ENCODE data around the gene NCS1.
"Not testable (repeated sequence)": the region's sequence is repeated elsewhere in the genome, so short reads cannot be mapped to it uniquely, and the experiment has no call there.

Gene NCS1

GRCh38 chr9:130259044-130259443 lies 86.8 kb downstream of the NCS1 start:
- no peak for DNase-seq

GRCh38 chr9:130260816-130261765 lies 88.9 kb downstream of the NCS1 start:
- DNase-seq, result no peak

- no peak for DNase-seq
These were observed 90.0 kb downstream of the NCS1 start for GRCh38 chr9:130262061-130262745.

- no peak for DNase-seq
These were observed 90.6 kb downstream of the NCS1 start for GRCh38 chr9:130262771-130263170.

DNA sequence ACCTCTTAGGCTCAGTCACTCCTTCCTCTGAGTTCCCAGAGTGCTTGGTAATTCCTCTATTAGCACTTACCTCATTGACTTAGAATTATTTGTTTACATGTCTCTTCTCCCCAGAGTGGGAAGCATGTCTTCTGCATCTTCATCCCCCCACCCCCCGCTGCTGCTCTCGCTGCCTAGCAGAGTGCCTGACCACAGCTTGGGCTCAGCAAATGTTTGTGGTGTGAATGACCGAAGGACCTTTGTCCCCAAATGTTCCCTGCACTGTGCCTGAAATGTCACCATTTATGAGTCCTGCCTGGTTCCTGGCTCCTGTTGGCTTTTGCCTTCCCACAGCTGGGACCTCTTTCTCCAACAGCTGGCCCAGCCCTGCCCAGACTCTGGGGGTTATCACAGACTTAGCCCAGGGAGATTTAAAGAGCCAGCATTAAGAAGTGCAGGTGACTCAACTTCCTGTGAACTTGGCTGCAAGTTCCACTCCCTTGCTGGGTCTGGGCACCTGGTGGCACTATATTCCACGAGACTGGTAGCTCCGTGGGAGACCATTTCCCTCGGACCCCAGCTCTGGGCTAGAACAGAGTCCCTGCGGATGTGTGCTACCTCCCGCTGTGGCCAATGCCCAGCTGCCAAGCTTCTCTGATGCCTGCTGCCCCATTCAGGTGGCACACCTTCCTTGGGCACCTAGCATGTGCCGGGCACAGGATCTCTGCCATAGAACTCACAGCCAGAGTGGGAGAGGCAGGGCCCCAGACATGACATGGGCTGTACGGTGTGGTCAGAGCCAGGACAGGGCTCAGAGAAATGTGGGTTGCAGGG lies 91.6 kb downstream of the NCS1 start:
- no peak for DNase-seq

DNA sequence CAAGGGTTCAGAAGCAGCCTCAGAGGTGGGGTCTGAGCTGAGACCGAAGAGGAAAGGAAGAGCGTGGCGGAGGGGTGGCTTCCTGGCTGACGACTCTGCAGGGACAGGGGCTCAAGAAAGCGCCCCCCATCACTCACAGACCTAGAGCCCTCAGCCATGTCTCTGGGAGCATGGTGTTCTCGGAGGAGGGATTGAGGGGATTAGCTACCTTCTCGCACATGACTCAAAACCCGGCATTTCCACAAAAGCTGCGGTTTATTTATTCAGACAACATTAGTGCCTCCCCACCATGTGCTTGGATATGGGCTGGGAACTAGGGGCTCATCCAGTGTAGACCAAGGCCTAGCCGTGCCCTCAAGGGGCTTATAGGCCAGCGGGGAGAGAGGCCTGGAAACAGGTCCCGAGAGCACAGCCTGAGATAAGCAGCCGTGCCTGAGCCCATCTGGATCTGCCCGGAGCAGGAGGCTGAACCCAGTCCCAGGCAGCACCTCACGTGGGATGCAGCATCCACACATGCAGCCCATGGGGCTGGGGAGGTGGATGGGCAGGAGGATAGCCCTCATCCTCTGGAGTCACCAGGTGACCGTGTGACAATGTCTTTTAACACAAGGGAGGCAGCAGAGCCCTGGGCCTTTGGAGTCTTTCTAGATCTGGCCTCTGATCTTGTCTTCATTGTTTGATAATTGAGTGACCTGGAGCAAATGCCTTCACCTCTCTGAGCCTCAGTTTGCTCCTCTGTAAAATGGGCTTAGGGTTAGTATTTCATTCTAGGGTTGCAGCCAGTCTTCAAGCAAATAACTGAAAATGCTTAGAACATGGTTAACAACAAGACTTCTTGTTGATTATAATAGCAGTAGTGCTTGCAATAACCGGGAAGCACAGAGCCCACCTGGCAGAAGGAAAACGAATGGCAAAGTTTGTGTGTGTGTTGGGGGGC lies 92.5 kb downstream of the NCS1 start:
- DNase-seq, result no peak

DNA sequence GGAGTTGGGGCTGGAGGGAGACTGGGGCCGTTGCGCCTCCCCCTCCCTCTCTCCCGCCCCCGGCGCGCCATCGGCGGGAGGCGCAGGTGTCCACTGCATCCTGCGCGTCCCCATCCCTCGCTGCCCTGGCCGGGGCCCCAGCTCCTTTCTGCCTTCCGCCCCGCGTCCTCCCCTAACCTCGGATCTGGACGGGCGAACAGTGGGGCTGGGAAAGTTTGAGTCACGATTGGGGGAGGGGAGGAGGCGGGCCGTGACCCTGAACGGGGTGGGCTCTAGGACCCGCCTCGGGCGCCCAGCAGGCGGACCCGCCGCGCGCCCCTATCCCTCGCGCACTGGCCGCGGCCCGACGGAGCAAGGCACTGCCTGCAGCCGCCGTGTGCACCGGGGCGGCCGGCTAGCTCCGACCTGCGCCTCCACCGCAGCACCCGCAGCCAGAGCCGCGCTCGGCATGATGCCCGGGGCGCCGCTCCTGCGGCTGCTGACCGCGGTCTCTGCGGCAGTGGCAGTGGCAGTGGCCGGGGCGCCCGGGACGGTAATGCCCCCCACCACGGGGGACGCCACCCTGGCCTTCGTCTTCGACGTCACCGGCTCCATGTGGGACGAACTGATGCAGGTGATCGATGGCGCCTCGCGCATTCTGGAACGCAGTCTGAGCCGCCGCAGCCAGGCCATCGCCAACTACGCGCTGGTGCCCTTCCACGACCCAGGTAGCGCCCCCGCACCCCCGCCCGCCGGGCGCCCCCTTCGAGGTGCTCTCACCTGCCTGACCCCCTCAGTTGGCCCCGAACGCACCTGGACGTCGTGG lies 93.4 kb downstream of the NCS1 start, which contains the start of gene HMCN2:
HMCN2 (plus strand) TSS at position 330 of the 805 bp plus-strand sequence; CDS start at position 449, 119 bp downstream.
- DNase-seq, result no peak

- no peak for DNase-seq
These were observed 94.3 kb downstream of the NCS1 start for GRCh38 chr9:130266236-130267098.

- DNase-seq, result no peak
These were observed 95.7 kb downstream of the NCS1 start for GRCh38 chr9:130267930-130268329.

DNA sequence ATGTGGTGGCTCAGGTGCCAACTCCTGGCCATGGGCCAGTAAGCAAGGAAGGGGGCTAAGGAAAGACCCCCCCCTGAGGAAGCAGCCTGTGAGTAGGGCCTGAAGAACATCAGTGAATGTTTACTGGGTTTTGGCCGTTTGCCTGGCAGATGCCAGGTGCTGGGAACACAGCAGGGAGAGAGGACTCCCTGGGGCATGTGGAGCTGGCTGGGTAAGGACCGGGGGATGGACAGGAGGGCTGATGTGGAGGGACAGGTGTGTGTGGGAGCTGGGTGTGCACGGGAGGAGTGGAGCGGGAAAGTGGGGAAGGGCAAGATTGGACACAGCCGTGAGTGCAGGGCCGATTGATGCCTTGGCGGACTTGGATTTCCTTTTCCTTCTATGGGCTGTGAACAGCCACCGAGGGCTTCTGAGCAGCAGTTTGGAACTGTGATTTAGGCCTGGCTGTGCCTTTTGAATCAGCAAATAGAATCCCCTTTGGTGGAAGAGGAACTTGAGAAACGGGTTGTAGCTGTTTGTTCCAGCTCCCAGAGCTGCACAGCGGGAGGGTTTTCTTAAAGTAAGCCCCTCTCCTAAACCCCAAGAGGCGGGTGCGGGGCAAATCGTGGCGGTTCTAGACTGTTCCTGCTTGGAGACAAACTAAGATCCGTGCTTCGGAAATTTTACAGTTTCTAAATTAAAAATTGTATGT lies 96.5 kb downstream of the NCS1 start:
- DNase-seq, result peak in 1 of 56 donors; percentile 10

- DNase-seq, result no peak
These were observed 99.3 kb downstream of the NCS1 start for GRCh38 chr9:130271473-130271872.

GRCh38 chr9:130275156-130275555 lies 103.0 kb downstream of the NCS1 start:
- no peak for DNase-seq

GRCh38 chr9:130276121-130276520 lies 103.9 kb downstream of the NCS1 start:
- no peak for DNase-seq

GRCh38 chr9:130276955-130277354 lies 104.8 kb downstream of the NCS1 start:
- DNase-seq, result no peak

GRCh38 chr9:130277525-130277924 lies 105.3 kb downstream of the NCS1 start:
- DNase-seq, result not testable (repeated sequence)

DNA sequence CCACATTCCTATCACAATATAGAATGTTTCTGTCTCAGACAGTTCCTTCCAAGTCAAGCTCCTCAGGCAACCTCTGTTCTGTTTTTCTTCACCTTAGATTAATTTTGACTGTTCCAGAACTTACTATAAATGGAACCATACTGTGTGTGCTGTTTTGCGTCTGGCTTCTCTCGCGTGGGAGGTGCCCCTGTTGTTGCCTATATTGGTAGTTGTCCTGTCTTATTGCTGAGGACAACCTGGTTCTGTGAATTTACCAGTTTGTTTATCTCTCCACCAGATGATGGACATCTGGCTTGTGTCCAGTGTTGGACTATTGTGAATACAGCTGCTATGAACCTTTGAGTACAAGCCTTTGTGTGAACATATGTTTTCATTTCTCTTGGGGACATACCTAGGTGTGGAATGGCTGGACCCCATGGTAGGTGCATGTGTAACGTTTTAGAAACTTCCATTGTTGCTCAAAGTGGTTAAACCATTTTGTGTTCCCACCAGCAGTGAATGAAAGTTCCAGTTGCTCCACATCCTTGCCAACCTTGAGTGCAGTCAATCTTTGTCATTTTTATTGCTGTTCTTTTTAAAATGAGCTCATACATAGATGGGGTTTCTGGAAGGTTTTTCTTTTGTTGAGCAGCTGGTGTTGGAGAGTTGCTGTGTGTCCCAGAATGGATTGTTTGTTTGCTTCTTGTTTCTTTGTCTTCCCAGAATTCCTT lies 111.5 kb downstream of the NCS1 start:
- DNase-seq, result no peak

DNA sequence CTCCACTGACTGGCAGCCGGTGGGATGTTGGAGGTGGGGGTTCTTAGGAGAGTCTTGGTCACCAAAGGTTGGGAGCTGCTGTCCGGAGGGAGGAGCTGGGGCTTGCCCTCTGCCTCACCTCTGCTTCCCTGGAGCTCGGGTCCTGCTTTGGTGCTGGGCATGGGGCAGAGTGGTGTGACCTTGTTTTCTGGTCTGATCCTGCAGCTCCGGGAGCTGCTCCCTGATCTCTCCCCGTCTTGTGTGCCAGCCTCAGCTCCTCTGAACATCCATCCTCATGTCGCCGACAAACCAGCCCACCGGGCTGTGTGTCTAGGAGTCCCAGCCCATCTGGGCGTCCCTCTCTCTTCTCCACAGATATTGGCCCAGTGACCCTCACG lies 112.0 kb downstream of the NCS1 start:
- no peak for DNase-seq

All from nucleus accumbens (tissue), 56 donors.